Measurements from ENCODE around the gene PCMTD2. TPM values are rescaled to one million over a fixed set of nuclear protein-coding genes. Genes with fewer than 3 reads are reported as not detected.

PCMTD2 gene
- total and polyA plus RNA-seq, 8 donors, result 14.1 to 107 (median 39.2) TPM

DNA sequence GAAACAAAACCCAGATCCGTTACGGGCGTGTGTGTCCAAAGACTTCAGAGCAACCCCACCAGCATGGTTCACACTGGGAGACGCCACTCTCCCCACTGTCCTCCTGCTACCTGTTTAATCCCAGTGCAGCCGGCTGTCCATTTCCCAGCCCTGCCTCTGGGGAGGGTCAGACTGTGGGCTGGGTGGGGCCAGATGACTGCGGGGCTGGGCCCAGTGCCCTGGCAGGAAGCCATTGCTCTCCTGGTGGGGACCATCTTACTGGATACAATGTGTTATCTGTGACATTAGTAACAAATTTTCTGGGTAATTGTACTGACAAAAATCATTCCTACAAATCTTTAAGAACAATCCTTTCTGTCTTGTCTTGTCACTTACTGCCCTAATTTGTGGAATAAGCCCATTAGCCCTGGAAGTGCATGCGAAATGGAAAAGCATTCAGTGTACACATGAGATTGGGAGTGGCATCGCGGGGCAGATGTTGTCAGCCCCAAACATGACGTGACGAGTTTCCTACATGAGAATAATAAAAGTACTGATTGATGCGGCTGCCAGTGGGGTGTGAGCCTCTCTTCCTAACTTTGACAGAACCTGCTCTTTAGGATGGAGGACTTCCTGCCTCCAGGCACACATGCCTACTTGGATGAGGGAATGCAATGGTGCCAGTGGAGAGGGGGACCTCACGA is 37.9 kb upstream of the PCMTD2 start:
- H3K4me1 ChIP-seq, result peaks cover 0 to 21% (median 14%) of the 10 kb centered on the region in 4 donors
- WGBS, 5 donors, result 66 to 74% (median 68%) methylated on average over 11 to 13 of the region's 13 CpGs
- no peaks in the 10 kb centered on the region for H3K9me3 ChIP-seq
- TF ChIP-seq POLR2AphosphoS5 (IDR thresholded peaks at IDR 0.05) (no peak), POLR2A (IDR thresholded peaks at IDR 0.05) (no peak), EP300 (IDR thresholded peaks at IDR 0.05) (no peak)
- TF ChIP-seq, protein P1, sequence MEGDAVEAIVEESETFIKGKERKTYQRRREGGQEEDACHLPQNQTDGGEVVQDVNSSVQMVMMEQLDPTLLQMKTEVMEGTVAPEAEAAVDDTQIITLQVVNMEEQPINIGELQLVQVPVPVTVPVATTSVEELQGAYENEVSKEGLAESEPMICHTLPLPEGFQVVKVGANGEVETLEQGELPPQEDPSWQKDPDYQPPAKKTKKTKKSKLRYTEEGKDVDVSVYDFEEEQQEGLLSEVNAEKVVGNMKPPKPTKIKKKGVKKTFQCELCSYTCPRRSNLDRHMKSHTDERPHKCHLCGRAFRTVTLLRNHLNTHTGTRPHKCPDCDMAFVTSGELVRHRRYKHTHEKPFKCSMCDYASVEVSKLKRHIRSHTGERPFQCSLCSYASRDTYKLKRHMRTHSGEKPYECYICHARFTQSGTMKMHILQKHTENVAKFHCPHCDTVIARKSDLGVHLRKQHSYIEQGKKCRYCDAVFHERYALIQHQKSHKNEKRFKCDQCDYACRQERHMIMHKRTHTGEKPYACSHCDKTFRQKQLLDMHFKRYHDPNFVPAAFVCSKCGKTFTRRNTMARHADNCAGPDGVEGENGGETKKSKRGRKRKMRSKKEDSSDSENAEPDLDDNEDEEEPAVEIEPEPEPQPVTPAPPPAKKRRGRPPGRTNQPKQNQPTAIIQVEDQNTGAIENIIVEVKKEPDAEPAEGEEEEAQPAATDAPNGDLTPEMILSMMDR (IDR thresholded peaks at IDR 0.05), result no peak
- no peak overlapping the region for H3K4me3 ChIP-seq
- H3K27ac ChIP-seq, result no peak overlapping the region
- H3K27me3 ChIP-seq, result peaks cover 0 to 15% (median 0%) of the 10 kb centered on the region in 3 donors
- intact Hi-C loops (cut with DNase I; ENCODE audit: low total_unique reads), result no loop called here
- H3K36me3 ChIP-seq, result no peaks in the 10 kb centered on the region
- DNase-seq, result peak in 1 of 2 donors; percentile 24

DNA sequence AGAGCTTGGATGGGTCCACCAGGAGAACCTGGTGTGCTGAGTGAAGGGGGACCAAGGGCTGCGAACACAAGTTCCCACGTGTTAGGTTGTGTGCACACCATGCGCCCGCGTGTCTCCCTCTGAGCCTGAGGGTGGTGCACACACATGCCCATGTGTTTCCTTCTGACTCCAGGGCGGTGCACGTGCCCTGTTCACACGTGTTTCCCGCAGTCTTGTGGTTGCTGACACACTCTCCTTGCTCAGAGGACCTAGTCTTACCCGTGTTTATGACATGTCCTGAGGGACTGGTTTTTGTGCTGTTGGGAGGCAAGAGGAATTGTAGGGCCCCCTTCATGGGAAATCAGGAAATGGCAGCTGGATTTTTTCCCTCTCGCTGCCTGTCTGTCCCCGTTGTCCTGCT is 36.3 kb upstream of the PCMTD2 start:
- no peak for DNase-seq
- 82 to 87% (median 83%) methylated on average over 12 of the region's 12 CpGs for WGBS, 5 donors
- intact Hi-C loops (cut with DNase I; ENCODE audit: low total_unique reads), result no loop called here
- peaks cover 0 to 15% (median 0%) of the 10 kb centered on the region in 3 donors for H3K27me3 ChIP-seq
- H3K27ac ChIP-seq, result no peak overlapping the region
- peaks cover 0 to 25% (median 11%) of the 10 kb centered on the region in 4 donors for H3K4me1 ChIP-seq
- no peaks in the 10 kb centered on the region for H3K9me3 ChIP-seq
- H3K36me3 ChIP-seq, result no peaks in the 10 kb centered on the region
- no peak for TF ChIP-seq EP300 (IDR thresholded peaks at IDR 0.05)
- TF ChIP-seq POLR2A (IDR thresholded peaks at IDR 0.05), result no peak
- TF ChIP-seq POLR2AphosphoS5 (IDR thresholded peaks at IDR 0.05), result no peak
- TF ChIP-seq, protein P1 (IDR thresholded peaks at IDR 0.05), result no peak
- no peak overlapping the region for H3K4me3 ChIP-seq

- H3K27me3 ChIP-seq, result peaks cover 0 to 15% (median 0%) of the 10 kb centered on the region in 3 donors
- DNase-seq, result no peak
- TF ChIP-seq, protein P1 (IDR thresholded peaks at IDR 0.05), result no peak
- no peak for TF ChIP-seq POLR2AphosphoS5 (IDR thresholded peaks at IDR 0.05)
- TF ChIP-seq EP300 (IDR thresholded peaks at IDR 0.05), result no peak
- TF ChIP-seq POLR2A (IDR thresholded peaks at IDR 0.05), result no peak
- no peak overlapping the region for H3K4me3 ChIP-seq
- 74 to 85% (median 80%) methylated on average over 16 of the region's 16 CpGs for WGBS, 5 donors
- no peaks in the 10 kb centered on the region for H3K36me3 ChIP-seq
- no peaks in the 10 kb centered on the region for H3K9me3 ChIP-seq
- no peak overlapping the region for H3K27ac ChIP-seq
- peaks cover 0 to 26% (median 12%) of the 10 kb centered on the region in 4 donors for H3K4me1 ChIP-seq
- intact Hi-C loops (cut with DNase I; ENCODE audit: low total_unique reads), result no loop called here
Observed at GRCh38 chr20:64219730-64220129, 35.8 kb upstream of the PCMTD2 start.

GRCh38 chr20:64220420-64220819 is 35.1 kb upstream of the PCMTD2 start:
- intact Hi-C loops (cut with DNase I; ENCODE audit: low total_unique reads), result no loop called here
- TF ChIP-seq EP300 (IDR thresholded peaks at IDR 0.05) (no peak), POLR2AphosphoS5 (IDR thresholded peaks at IDR 0.05) (no peak), POLR2A (IDR thresholded peaks at IDR 0.05) (no peak)
- TF ChIP-seq, protein P1 (IDR thresholded peaks at IDR 0.05), result no peak
- no peaks in the 10 kb centered on the region for H3K36me3 ChIP-seq
- no peaks in the 10 kb centered on the region for H3K9me3 ChIP-seq
- 53 to 62% (median 53%) methylated on average over 3 to 8 of the region's 8 CpGs for WGBS, 5 donors
- H3K27me3 ChIP-seq, result peaks cover 0 to 15% (median 0%) of the 10 kb centered on the region in 3 donors
- no peak overlapping the region for H3K27ac ChIP-seq
- peaks cover 0 to 26% (median 12%) of the 10 kb centered on the region in 4 donors for H3K4me1 ChIP-seq
- no peak for DNase-seq
- no peak overlapping the region for H3K4me3 ChIP-seq

All from stomach (tissue), 9 donors.